ENCODE data around the gene ESR1. TPM values are rescaled to one million over a fixed set of nuclear protein-coding genes. Genes with fewer than 3 reads are reported as not detected.

Gene ESR1
- total and polyA plus RNA-seq, 9 of the 15 experiments (the other 6 are each of a cell fraction or from before 2014, with no cell fraction given): 0.03 to 0.27 (median 0.08) TPM; not detected in 1

DNA sequence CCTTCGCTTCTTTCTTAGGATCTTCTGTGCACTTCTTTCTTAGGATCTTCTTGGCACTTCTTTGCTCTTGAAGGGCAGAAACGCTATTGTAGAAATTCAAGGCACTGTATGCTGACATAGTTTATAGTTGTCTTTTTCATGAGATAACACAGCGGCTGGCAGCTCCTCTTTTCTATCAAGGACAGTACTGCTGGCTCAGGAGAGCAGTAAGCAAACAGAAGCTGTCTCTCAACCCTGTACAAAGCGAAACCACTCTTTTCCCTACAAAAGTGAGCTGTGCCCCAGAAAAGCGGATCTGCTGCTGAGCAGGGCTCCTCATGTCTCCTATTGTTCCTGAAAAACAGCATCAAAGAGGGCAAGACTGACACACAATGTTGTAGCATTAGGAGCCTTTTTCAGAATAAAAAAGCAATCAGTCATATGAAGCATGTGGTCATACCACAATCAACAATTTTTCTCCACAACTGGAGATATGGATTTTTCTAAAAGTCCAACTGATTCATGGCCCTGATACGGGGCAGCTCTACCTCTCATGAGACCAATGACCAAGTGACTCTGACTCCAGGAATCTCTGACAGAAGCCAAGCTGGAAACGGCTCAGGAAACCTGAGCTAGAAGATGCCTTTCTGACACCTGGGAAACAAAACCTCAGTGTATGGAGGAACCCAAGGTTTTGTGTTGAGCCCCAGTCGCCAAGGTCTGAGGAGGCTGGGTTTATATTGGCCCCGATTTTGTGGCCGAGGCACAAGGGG, 255.9 kb downstream of the ESR1 start:
- H3K9me1 ChIP-seq (ENCODE audit: control insufficient read depth, insufficient read depth, low read length): no peaks in the 10 kb centered on the region
- H3K4me1 ChIP-seq (replicated peaks in 1 of 2; ENCODE audit: control insufficient read depth in 2 of 2, insufficient read depth in 2 of 2, low read length in 2 of 2): no peaks in the 10 kb centered on the region
- WGBS (ENCODE audit: insufficient coverage, low coverage, missing lambda C conversion rate): 0% methylated on average over 10 of the region's 10 CpGs
- H3K9me3 ChIP-seq (replicated peaks; ENCODE audit: control insufficient read depth, insufficient read depth, low read depth, low read length): no peaks in the 10 kb centered on the region; the same call in 1 of the 2 replicates
- no peak overlapping the region for H3K4me3 ChIP-seq
- intact Hi-C loops (cut with micrococcal nuclease): no loop called here
- no peak overlapping the region for H3K4me2 ChIP-seq (ENCODE audit: insufficient read depth, low read length)
- H3K27me3 ChIP-seq (ENCODE audit: control insufficient read depth in 2 of 2, insufficient read depth in 2 of 2, low read length in 2 of 2): no peaks in the 10 kb centered on the region
- in situ Hi-C loops (cut with MboI): no loop called here
- ATAC-seq: no peak
- ChIA-PET POLR2A (no interaction called here), CTCF (ENCODE audit: low intra/inter-chr PET ratio) (interaction anchor here (0.5 kb wide), 1 partner anchor 1131 kb away, joined by 4 read pairs; no protein-coding TSS in a partner anchor)
- TF ChIP-seq DACH1 (IDR thresholded peaks at IDR 0.05; ENCODE audit: partially characterized antibody) (no peak), ESRRA (IDR thresholded peaks at IDR 0.05; ENCODE audit: borderline replicate concordance, low read depth) (no peak), ZFPM2 (CRISPR knock-in tag; IDR thresholded peaks at IDR 0.05) (no peak), GABPB2 (CRISPR knock-in tag; conservative IDR thresholded peaks at IDR 0.05) (no peak)
- H3K79me2 ChIP-seq (ENCODE audit: control insufficient read depth, insufficient read depth, low read length): no peaks in the 10 kb centered on the region
- H3K9ac ChIP-seq (ENCODE audit: insufficient read depth in 1 of 2, low read depth in 2 of 2, low read length in 2 of 2): no peak overlapping the region
- H2AFZ ChIP-seq (ENCODE audit: low read depth, low read length): no peak overlapping the region
- H3K36me3 ChIP-seq (ENCODE audit: control insufficient read depth, insufficient read depth, low read length): no peaks in the 10 kb centered on the region
- no TSS peak for BruUV-seq (replicated peaks)
- H4K20me1 ChIP-seq (replicated peaks; ENCODE audit: control insufficient read depth, insufficient read depth, low read length): no peaks in the 10 kb centered on the region
- no peak for FAIRE-seq
- no peak for DNase-seq (ENCODE audit: extremely low read depth in 1 of 4, low spot score in 3 of 4)
- H3K27ac ChIP-seq (ENCODE audit: extremely low read depth, low read depth, low read length): no peak overlapping the region

DNA sequence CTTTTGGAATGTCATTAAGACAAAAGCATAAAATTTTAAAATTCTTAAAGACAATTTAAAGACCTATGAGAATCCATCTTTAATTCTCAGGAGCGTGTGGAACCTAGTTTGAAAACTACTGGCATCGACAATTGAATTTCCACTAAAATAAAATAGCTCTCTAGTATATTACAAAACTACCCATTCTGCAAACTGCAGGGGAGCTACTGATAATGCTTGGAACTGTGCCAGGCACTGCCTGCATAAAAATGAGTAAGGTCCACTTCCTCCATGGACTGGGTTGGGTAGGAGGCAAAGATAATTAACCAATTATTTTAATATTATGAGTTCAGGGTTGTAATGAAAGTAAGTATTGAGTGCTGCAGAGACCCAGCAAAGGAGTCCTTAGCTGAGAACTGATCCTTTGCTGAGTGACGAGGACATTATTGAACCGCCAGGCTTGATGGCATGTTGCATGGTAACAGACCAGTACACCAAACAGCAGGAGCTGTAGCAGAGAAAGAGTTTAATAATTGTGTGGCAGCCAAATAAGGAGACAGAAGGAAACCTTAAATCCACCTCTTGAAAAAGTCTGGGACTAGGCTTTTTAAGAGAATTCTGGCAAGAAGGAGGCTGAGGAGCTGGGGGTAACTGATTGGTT, 261.3 kb downstream of the ESR1 start:
- intact Hi-C loops (cut with micrococcal nuclease): no loop called here
- WGBS (ENCODE audit: insufficient coverage, low coverage, missing lambda C conversion rate): 0% methylated on average over 4 of the region's 4 CpGs

More for the DNA sequence above, 261.3 kb downstream of the ESR1 start:
- Histone ChIP-seq H4K20me1 (replicated peaks; ENCODE audit: control insufficient read depth, insufficient read depth, low read length) (no peaks in the 10 kb centered on the region), H3K27ac (ENCODE audit: extremely low read depth, low read depth, low read length) (no peak overlapping the region), H3K4me3 (no peak overlapping the region), H3K9ac (ENCODE audit: insufficient read depth in 1 of 2, low read depth in 2 of 2, low read length in 2 of 2) (no peak overlapping the region), H3K9me3 (replicated peaks; ENCODE audit: control insufficient read depth, insufficient read depth, low read depth, low read length) (no peaks in the 10 kb centered on the region), H3K79me2 (ENCODE audit: control insufficient read depth, insufficient read depth, low read length) (no peaks in the 10 kb centered on the region), H3K9me1 (ENCODE audit: control insufficient read depth, insufficient read depth, low read length) (no peaks in the 10 kb centered on the region), H3K27me3 (ENCODE audit: control insufficient read depth in 2 of 2, insufficient read depth in 2 of 2, low read length in 2 of 2) (no peaks in the 10 kb centered on the region), H3K36me3 (ENCODE audit: control insufficient read depth, insufficient read depth, low read length) (no peaks in the 10 kb centered on the region), H3K4me1 (replicated peaks in 1 of 2; ENCODE audit: control insufficient read depth in 2 of 2, insufficient read depth in 2 of 2, low read length in 2 of 2) (no peaks in the 10 kb centered on the region), H3K4me2 (ENCODE audit: insufficient read depth, low read length) (no peak overlapping the region), H2AFZ (ENCODE audit: low read depth, low read length) (no peak overlapping the region)
- ATAC-seq (no peak), FAIRE-seq (no peak), DNase-seq (ENCODE audit: extremely low read depth in 1 of 4, low spot score in 3 of 4) (peak in 1 of 4 experiments; percentile 2)
- CTCF ChIA-PET (ENCODE audit: low intra/inter-chr PET ratio): no interaction called here
- TF ChIP-seq IFI16 (CRISPR knock-in tag; IDR thresholded peaks at IDR 0.05): no peak
- peak; percentile 32; the same call in 1 of the 2 replicates for TF ChIP-seq NFIC (IDR thresholded peaks at IDR 0.05)
- no TSS peak for BruUV-seq (replicated peaks)
- in situ Hi-C loops (cut with MboI): no loop called here
- POLR2A ChIA-PET: no interaction called here
